HepG2 (cell line): Measurements from ENCODE around the gene GGT7. TPM values are rescaled to one million over a fixed set of nuclear protein-coding genes. Genes with fewer than 3 reads are reported as not detected.
A peak's percentile ranks its signal among the peaks of the same experiment; 100 is the strongest.

Experiments used
- ATAC-seq: fragments of 200-7000 bp; cut with Tn5 transposase; 3 replicates; pipeline ENCODE4 v1.9.1; 2020; ENCODE audit warnings: mild to moderate bottlenecking, moderate library complexity
- BruUV-seq: library from RNA; stranded (reverse); fragments of 400-500 nt; replicated peaks from 2 replicates; lab custom pipeline; 2021; lab: Mats Ljungman, UMichigan
- CTCF ChIA-PET: fragments of 300-600 bp; formaldehyde crosslinking; extraction: SDS; loops from one replicate; lab custom pipeline; 2021; ENCODE audit warnings: low total read pairs, inconsistent platforms, low intra/inter-chr PET ratio; lab: Yijun Ruan, JAX
- POLR2A ChIA-PET: fragments of 350-600 bp; sonication (Branson Sonifier 250); formaldehyde crosslinking; loops from one replicate; lab custom pipeline; 2020; ENCODE audit warnings: antibody characterized with exemption, inconsistent platforms; lab: Yijun Ruan, JAX
- DNase-seq: peaks from one replicate; pipeline ENCODE4 v3.0.0-alpha.2; 2015; ENCODE audit warnings: low spot score
- FAIRE-seq: peaks from 3 replicates; lab custom pipeline; 2011; peaks lifted over from hg19 to GRCh38; lab: Jason Lieb, UNC
- H2AFZ ChIP-seq: one replicate; pipeline ENCODE4 v1.6.1; 2011; ENCODE audit warnings: low read length, inconsistent platforms
- H3K27ac ChIP-seq: fragments of 300-600 bp; 3 replicates; pipeline ENCODE4 v1.8.0; 2011; ENCODE audit warnings: mixed run types, mild to moderate bottlenecking, mixed read lengths, low read length, inconsistent platforms; ENCODE audit not compliant: insufficient read depth; ENCODE audit errors: extremely low read length
- H3K27me3 ChIP-seq, 2 experiments: fragments of 200-600 bp in 1 of 2; 2 replicates in 1 of 2; 3 replicates in 1 of 2; pipeline versions ENCODE4 v1.6.0 to v1.8.0; 2011; ENCODE audit warnings: low read length in 2 of 2, mild to moderate bottlenecking in 2 of 2, moderate library complexity in 2 of 2, inconsistent platforms in 1 of 2; ENCODE audit not compliant: insufficient read depth in 2 of 2, control insufficient read depth in 1 of 2
- H3K36me3 ChIP-seq, 2 experiments: fragments of 200-600 bp in 1 of 2; replicated peaks in 1 of 2; 2 replicates in 1 of 2; 3 replicates in 1 of 2; pipeline versions ENCODE4 v1.5.1 to v1.8.0; 2011; ENCODE audit warnings: low read length in 2 of 2, inconsistent platforms in 1 of 2; ENCODE audit not compliant: insufficient read depth in 2 of 2, control insufficient read depth in 1 of 2
- H3K4me1 ChIP-seq: 2 replicates; pipeline ENCODE4 v1.5.1; 2012; ENCODE audit warnings: low read length, inconsistent platforms; ENCODE audit not compliant: insufficient read depth
- H3K4me2 ChIP-seq: 2 replicates; pipeline ENCODE4 v1.6.0; 2011; ENCODE audit warnings: low read depth, low read length, inconsistent platforms
- H3K4me3 ChIP-seq, 3 experiments: fragments of 200-600 bp in 1 of 3; sonication (generic), shearing (Covaris generic) in 1 of 3; replicated peaks in 1 of 3; 2 replicates each; pipeline ENCODE4 v1.5.1; 2011 to 2016; ENCODE audit warnings: low read length in 3 of 3, inconsistent platforms in 2 of 3, low read depth in 2 of 3, mild to moderate bottlenecking in 2 of 3, control low read depth in 1 of 3, mixed read lengths in 1 of 3; ENCODE audit not compliant: insufficient read depth in 1 of 3
- H3K79me2 ChIP-seq: one replicate; pipeline ENCODE4 v1.6.1; 2011; ENCODE audit warnings: low read length, inconsistent platforms; ENCODE audit not compliant: insufficient read depth
- H3K9ac ChIP-seq: 2 replicates; pipeline ENCODE4 v1.6.0; 2011; ENCODE audit warnings: mild to moderate bottlenecking, low read depth, low read length, inconsistent platforms; ENCODE audit not compliant: insufficient read depth
- H3K9me3 ChIP-seq: 2 replicates; pipeline ENCODE4 v1.5.1; 2012; ENCODE audit warnings: mild to moderate bottlenecking, low read length
- H4K20me1 ChIP-seq: 2 replicates; pipeline ENCODE4 v1.6.0; 2011; ENCODE audit warnings: inconsistent platforms, mild to moderate bottlenecking, low read length, moderate library complexity; ENCODE audit not compliant: insufficient read depth
- TBX3 ChIP-seq: fragments of 450-650 bp; IDR thresholded peaks from 2 replicates; pipeline ENCODE4 v1.6.1; 2017; ENCODE audit warnings: antibody characterized with exemption, mild to moderate bottlenecking, inconsistent platforms, borderline replicate concordance
- ZNF263 ChIP-seq: sonication (generic); formaldehyde crosslinking; IDR thresholded peaks from 2 replicates; pipeline ENCODE4 v1.4.0; 2020; ENCODE audit warnings: missing genetic modification reagents
- ZNF629 ChIP-seq: sonication (generic); formaldehyde crosslinking; conservative IDR thresholded peaks from 2 replicates; pipeline ENCODE4 v1.5.0; 2020; ENCODE audit warnings: missing genetic modification reagents
- WGBS: methylation state at CpG from one replicate; pipeline ENCODE4 v1.1.6; 2017; ENCODE audit warnings: low lambda C conversion rate; 5-methylcytosine and 5-hydroxymethylcytosine counted together
- in situ Hi-C: cut with HindIII; loops from 2 replicates; pipeline ENCODE4 v1.10.0; 2017; ENCODE audit warnings: low pct_unique_long_range_greater_than_20kb; ENCODE audit not compliant: extremely low pct_ligation_motif_present
- intact Hi-C: fragments of 100-400 bp; cut with micrococcal nuclease; formaldehyde crosslinking; loops from one replicate; pipeline ENCODE4 v1.10.0; 2022; ENCODE audit not compliant: unreplicated experiment
- polyA plus RNA-seq, 8 experiments: library from polyadenylated mRNA; depleted of rRNA in 3 of 8; stranded (reverse) in 7 of 8; unstranded in 1 of 8; fragments of >200 nt; fragmentation: Illumina TruSeq in 4 of 8; extraction: Trizol in 4 of 8; gene quantifications; 2 replicates each; pipeline versions ENCODE4 v1.2.1 to v1.2.3, GENCODE V29; 2011 to 2016; ENCODE audit warnings: low read depth in 4 of 8, missing spikeins in 1 of 8, mixed read lengths in 1 of 8; ENCODE audit not compliant: insufficient read depth in 1 of 8
- total RNA-seq, 5 experiments: library from RNA; depleted of rRNA; stranded (reverse); fragments of >200 nt; fragmentation: Illumina TruSeq; extraction: Trizol; gene quantifications; 2 replicates each; pipeline ENCODE4 v1.2.3, GENCODE V29; 2016; ENCODE audit warnings: low read depth in 1 of 5

Gene GGT7
- total and polyA plus RNA-seq, 2 of the 13 experiments (the other 11 are each of a cell fraction or from before 2014, with no cell fraction given): 6.6 to 23.0 TPM

GRCh38 chr20:34884260-34884659 is 11.6 kb upstream of the GGT7 start:
- no peak overlapping the region for H3K9ac ChIP-seq
- H3K4me3 ChIP-seq: no peak overlapping the region
- H3K27me3 ChIP-seq: no peaks in the 10 kb centered on the region
- no peak overlapping the region for H2AFZ ChIP-seq
- CTCF ChIA-PET: no interaction called here
- ATAC-seq (no peak), FAIRE-seq (no peak), DNase-seq (no peak)
- 83% methylated on average over 1 of the region's 1 CpG for WGBS
- in situ Hi-C loops: no loop called here
- no TSS peak for BruUV-seq
- peaks cover 3 to 35% of the 10 kb centered on the region in 2 experiments; a peak in 4 of 5 replicates for H3K36me3 ChIP-seq
- intact Hi-C loops: no loop called here
- peaks cover 12% of the 10 kb centered on the region for H3K79me2 ChIP-seq
- POLR2A ChIA-PET: interaction anchor here (0.8 kb wide), 1 partner anchor 8 kb away, joined by 3 read pairs; the partner anchor contains the start of gene ACSS2
- H3K4me2 ChIP-seq: no peak overlapping the region
- H3K9me3 ChIP-seq: no peaks in the 10 kb centered on the region
- peaks cover 22% of the 10 kb centered on the region for H3K4me1 ChIP-seq
- peaks cover 7% of the 10 kb centered on the region; the same call in 1 of the 2 replicates for H4K20me1 ChIP-seq
- no peak overlapping the region for H3K27ac ChIP-seq
- TF ChIP-seq ZNF629: peak; percentile 63; the same call in 1 of the 2 replicates
- no peak for TF ChIP-seq TBX3
- TF ChIP-seq, all 625 proteins: peak for 1

GRCh38 chr20:34883809-34884208 is 11.2 kb upstream of the GGT7 start:
- CTCF ChIA-PET: no interaction called here
- DNase-seq (no peak), FAIRE-seq (no peak), ATAC-seq (no peak)
- no peak for TF ChIP-seq ZNF263 (CRISPR knock-in tag)
- H3K9ac ChIP-seq: no peak overlapping the region
- in situ Hi-C loops (no loop called here), intact Hi-C loops (no loop called here)
- no peak overlapping the region for H3K4me2 ChIP-seq
- H3K27me3 ChIP-seq: no peaks in the 10 kb centered on the region
- no TSS peak for BruUV-seq
- peaks cover 7% of the 10 kb centered on the region; the same call in 1 of the 2 replicates for H4K20me1 ChIP-seq
- no peaks in the 10 kb centered on the region for H3K9me3 ChIP-seq
- H3K79me2 ChIP-seq: peaks cover 14% of the 10 kb centered on the region
- no peak overlapping the region for H3K4me3 ChIP-seq
- peaks cover 3 to 35% of the 10 kb centered on the region in 2 experiments; a peak in 4 of 5 replicates for H3K36me3 ChIP-seq
- 93% methylated on average over 4 of the region's 4 CpGs for WGBS
- H3K4me1 ChIP-seq: peaks cover 24% of the 10 kb centered on the region
- H2AFZ ChIP-seq: no peak overlapping the region
- H3K27ac ChIP-seq: no peak overlapping the region
- POLR2A ChIA-PET: no interaction called here
